DOHH2 (cell line): ENCODE measurements around the gene OPN4.

Experiments
- EZH2phosphoT487 ChIP-seq: fragments of 200-600 bp; sonication (generic); IDR thresholded peaks from 2 replicates; pipeline ENCODE4 v1.6.1; 2017; ENCODE audit warnings: borderline replicate concordance, mild to moderate bottlenecking, antibody characterized with exemption, low read length, moderate library complexity, mixed read lengths
- TF ChIP-seq, protein P1 (sequence below): fragments of 200-600 bp; sonication (generic); IDR thresholded peaks from one replicate; pipeline ENCODE4 v1.5.1; 2014; ENCODE audit warnings: antibody characterized with exemption, mild to moderate bottlenecking, low read depth, low read length; ENCODE audit not compliant: poor library complexity, severe bottlenecking

DNA sequence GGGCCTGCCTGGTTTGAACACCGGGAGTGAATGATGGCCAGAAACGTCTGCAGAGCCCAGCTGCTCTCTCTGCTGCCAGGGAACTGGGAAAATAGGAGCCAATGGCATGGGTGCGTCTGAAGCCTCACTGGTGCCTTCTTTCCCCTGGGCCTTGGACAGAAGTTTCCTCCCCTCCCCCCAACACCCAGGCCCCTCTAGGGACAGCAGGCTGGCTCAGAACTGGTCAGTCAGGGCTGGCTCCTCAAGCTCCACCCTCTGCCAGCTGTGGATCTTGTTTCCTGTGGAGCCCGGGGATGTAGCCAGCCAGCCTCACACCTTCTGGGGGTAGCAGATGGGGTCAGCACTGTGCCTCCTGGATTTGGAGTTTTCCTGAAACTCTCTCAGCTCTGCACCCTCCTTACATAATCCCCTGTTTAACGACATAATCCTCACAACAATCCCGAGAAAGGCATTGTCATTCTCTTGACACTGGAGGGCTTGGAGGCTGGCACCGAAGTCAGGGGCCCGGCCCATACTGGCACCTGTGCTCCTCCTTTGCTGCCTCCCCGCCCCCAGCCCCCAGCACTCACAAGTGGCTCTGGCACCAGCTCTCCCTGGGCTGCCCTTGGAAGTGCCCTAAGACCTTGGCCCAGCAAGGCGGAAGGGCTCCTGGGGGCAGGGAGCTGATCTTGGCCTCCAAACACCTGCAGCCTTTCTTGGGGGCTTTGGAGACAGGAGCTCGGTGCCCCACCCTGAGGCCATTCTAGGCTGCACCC, 19.7 kb downstream of the OPN4 start:
- TF ChIP-seq EZH2phosphoT487, result no peak
- TF ChIP-seq, protein P1, sequence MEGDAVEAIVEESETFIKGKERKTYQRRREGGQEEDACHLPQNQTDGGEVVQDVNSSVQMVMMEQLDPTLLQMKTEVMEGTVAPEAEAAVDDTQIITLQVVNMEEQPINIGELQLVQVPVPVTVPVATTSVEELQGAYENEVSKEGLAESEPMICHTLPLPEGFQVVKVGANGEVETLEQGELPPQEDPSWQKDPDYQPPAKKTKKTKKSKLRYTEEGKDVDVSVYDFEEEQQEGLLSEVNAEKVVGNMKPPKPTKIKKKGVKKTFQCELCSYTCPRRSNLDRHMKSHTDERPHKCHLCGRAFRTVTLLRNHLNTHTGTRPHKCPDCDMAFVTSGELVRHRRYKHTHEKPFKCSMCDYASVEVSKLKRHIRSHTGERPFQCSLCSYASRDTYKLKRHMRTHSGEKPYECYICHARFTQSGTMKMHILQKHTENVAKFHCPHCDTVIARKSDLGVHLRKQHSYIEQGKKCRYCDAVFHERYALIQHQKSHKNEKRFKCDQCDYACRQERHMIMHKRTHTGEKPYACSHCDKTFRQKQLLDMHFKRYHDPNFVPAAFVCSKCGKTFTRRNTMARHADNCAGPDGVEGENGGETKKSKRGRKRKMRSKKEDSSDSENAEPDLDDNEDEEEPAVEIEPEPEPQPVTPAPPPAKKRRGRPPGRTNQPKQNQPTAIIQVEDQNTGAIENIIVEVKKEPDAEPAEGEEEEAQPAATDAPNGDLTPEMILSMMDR, result no peak
